COLO829 (cell line): ENCODE results near the gene HECTD1.
"Not testable (repeated sequence)": the region's sequence is repeated elsewhere in the genome, so short reads cannot be mapped to it uniquely, and the experiment has no call there.

Experiments used
- DNase-seq: peaks from one replicate; pipeline ENCODE4 v3.0.0; 2012; ENCODE audit warnings: low spot score

The HECTD1 gene

GRCh38 chr14:31224808-31225207 lies 17.2 kb upstream of the HECTD1 start:
- no peak for DNase-seq

- DNase-seq, result no peak
Measured at GRCh38 chr14:31223331-31223730, 15.7 kb upstream of the HECTD1 start.

DNA sequence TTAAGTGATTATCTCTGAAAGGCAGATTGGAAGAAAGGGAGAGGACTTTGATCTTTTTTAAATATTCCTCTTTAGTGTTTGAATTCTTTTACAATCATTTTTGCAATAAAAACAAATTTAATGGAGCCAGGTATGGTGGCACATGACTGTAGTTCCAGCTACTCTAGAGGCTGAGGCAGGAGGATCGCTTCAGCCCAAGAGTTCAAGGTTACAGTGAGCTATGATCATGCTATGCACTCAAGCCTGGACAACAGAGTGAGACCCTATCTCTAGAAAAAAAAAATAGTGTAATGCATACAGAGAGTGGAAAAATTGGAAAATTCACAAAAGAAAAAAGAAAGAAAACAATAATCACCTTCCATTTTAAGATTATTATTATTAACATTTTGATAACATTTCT lies 15.2 kb upstream of the HECTD1 start:
- DNase-seq, result no peak

DNA sequence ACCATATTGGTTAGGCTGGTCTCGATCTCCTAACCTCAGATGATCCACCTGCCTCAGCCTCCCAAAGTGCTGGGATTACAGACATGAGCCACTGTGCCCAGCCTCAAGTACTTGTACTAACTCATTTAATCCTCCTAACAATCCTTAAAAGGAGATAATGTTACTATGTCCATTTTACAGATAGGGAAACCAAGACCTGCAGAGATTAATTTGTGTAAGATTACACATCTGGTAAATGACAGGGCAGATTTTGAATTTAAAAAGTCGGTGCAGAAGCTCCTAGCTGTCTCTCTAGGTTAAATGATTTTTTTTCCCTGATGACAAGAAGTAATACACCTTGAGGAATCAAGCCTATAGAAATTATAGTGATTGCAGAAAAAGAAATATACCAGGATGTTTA lies 13.7 kb upstream of the HECTD1 start:
- no peak for DNase-seq

GRCh38 chr14:31219169-31219568 lies 11.6 kb upstream of the HECTD1 start:
- no peak for DNase-seq

DNA sequence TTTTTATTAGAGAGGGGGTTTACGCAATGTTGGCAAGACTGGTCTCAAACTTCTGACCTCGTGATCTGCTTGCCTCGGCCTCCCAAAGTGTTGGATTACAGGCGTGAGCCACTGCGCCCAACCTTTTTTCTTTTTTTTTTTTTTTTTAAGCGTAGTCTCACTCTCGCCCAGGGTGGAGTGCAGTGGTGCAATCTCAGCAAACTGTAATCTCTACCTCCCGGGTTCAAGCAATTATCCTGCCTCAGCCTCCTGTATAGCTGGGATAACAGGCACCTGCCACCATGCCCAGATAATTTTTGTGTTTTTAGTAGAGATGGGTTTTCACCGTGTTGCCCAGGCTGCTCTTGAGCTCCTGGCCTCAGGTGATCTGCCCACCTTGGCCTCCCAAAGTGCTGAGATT lies 8.8 kb upstream of the HECTD1 start:
- no peak for DNase-seq

GRCh38 chr14:31212893-31213292 lies 5.3 kb upstream of the HECTD1 start:
- no peak for DNase-seq

DNA sequence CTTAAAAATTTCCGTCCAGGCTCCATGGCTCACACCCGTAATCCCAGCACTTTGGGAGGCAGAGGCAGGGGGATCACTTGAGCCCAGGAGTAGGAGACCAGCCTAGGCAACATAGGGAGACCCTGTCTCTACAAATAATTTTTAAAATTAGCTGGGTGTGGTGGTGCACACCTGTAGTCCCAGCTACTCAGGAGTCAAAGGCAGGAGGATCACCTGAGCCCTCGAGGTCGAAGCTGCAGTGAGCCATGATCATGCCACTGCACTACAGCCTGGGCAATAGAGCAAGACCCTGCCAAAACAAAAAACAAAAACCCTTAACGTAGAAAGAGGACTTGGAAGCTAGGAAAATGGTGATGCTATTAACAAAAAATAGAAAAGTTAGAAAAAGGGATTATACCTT lies 2.0 kb upstream of the HECTD1 start:
- no peak for DNase-seq

DNA sequence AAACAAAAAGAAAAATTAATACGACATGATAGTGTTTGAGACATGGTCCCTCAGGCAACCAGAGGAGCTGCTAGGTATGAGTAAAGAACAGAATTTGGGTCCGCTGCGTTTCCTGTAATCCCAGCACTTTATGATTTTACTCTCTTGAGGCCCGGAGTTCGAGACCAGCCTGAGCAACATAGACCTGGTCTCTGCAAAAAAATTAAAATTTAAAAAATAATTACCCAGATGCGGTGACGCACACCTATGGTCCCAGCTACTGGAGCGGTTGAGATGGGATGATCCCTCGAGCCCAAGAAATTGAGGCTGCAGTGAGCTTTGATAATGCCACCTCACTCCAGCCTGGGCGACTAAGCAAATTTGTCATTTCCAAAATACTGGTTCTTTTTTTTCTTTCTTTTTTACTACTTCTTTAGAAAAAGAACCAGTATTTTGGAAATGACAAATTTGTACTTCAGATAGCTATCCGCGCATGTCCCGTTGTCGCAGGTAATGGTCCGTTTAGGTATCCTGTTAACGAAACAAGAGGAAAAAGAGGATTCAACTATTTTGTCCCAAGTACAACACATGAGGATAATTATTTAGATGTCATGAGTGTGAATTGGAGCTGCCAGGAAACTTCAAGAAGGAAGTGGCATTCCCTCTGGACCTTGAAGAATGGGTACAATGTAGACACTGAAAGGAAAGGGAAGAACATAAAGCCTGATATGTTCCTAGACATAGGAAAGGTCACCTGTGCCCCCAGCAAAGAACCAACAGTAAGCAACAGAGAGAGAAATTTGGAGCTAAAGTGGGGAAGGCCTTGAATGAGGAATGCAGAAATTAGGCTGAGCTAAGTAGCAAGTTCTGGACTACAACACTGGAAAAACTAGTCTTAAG lies 1.2 kb upstream of the HECTD1 start:
- DNase-seq, result no peak

- no peak for DNase-seq
Measured at GRCh38 chr14:31207287-31207754, 272 bp downstream of the HECTD1 start.

GRCh38 chr14:31206536-31207286 lies 882 bp downstream of the HECTD1 start:
- DNase-seq, result no peak

DNA sequence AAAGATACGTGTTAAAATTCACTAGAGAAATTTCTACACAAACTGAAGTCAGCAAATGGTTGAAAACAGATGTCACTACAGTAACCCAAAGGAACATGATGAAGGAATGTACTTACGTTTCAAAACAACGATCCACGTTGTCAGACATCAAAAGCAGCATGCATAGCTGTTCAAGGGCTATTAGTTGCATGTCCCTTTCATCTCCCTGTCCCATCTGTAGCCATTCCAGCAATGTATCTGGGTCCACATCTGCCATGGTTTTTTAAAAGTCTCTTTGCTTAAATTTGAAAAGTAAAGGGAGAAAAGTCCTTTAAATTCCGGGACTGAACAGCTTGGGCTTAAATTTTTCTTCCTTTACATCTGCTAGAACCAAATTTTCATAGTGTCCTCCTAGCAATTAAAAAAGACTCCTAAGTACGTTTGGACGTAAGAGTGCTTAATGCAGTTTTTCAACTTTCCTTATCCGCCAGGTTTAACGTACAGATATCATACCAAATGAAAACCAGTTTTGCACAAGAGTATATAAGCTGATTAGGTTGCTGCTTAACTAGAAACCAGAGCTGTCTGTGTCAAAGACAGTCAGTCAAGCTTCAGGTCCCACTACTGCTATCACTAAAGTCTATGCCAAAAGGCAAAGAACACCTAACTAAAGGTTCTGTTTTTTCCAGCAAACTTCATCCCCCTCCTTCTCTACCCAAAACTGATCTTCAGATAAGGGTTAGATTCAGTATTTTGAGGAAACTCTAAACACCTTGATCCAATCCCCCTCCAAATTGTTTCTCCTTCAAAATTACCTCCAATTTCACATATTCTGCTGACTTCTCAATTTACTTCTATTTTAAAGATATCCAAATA lies 1.7 kb downstream of the HECTD1 start:
- DNase-seq, result no peak

- DNase-seq, result no peak
Measured at GRCh38 chr14:31204593-31205534, 2.7 kb downstream of the HECTD1 start.

DNA sequence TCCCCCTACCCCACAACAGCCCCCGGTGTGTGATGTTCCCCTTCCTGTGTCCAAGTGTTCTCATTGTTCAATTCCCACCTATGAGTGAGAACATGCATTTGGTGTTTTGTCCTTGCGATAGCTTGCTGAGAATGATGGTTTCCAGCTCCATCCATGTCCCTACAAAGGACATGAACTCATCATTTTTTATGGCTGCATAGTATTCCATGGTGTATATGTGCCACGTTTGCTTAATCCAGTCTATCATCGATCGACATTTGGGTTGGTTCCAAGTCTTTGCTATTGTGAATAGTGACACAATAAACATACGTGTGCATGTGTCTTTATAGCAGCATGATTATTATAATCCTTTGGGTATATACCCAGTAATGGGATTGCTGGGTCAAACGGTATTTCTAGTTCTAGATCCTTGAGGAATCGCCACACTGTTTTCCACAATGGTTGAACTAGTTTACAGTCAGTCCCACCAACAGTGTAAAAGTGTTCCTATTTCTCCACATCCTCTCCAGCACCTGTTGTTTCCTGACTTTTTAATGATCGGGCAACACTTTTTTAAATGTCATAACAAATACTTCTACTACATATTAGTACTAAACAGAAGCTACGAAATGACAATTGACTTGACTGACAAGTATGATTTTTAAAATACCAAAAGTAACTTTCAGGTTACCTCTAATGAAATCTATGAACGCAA lies 3.5 kb downstream of the HECTD1 start:
- not testable (repeated sequence) for DNase-seq

DNA sequence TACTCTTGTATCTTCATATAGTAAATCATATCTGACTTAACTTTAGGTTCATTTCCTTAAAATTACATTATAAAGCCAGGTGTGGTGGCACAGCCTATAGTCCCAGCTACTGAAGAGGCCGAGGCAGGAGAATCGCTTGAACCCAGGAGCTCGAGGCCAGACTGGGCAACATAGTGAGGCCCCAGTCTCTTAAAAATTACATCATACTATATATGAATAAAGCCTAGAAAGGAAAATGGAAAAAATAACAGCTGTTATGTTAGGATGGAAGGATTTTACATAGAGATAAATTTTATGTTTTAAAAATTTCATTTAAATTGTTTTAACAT lies 4.2 kb downstream of the HECTD1 start:
- no peak for DNase-seq

DNA sequence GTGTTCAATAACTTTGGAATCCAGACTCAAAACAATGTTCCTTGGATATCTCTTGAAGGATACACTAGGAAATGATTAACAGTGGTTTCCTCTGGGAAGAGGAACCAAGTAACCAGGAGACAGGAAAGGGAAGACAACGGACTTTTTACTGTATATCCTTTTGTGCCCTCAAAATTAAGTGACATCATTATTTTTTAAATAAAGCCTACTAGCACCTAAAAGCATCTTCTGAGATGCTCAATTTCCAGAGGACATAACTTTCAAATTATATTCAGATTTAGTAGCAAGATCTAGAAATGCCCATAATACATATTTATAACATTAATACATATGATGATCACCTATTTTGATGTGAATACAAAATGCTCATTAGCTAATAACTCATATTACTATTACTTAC lies 6.5 kb downstream of the HECTD1 start:
- DNase-seq, result no peak

DNA sequence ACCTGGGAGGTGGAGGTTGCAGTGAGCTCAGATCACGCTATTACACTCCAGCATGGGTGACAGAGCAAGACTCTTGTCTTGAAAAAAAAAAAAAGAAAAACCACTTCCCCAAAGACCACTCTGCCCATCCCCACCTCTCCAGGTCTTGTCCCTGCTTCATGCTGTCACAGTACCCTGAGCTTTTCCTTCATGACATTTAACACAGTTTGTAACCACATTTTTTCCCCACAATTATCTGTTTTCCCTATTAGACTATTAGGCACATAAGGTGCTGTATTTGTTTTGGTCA lies 6.9 kb downstream of the HECTD1 start:
- no peak for DNase-seq

GRCh38 chr14:31197671-31198070 lies 9.9 kb downstream of the HECTD1 start:
- no peak for DNase-seq

- no peak for DNase-seq
Measured at GRCh38 chr14:31196839-31197492, 10.6 kb downstream of the HECTD1 start.

DNA sequence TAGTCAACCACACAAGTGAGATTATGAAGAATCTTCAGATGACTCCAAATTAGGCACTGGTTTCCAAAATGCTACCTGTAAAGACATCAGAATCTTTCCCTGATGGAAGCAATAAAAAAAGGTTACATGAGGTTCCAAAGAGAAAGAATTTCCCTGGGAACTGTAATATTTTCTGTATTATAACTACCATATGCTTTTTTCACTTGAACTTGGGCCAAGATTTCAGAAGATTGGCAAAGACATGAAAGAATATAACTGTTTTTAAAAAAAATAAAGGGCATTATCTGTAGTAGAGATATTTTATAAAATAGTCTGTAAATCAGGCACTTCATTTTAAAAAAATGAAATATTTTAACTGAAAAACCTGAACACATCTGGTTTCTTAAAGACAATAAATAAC lies 12.9 kb downstream of the HECTD1 start:
- no peak for DNase-seq
